ENCODE measurements around the gene ZGPAT. TPM values are rescaled to one million over a fixed set of nuclear protein-coding genes. Genes with fewer than 3 reads are reported as not detected.
A peak's percentile ranks its signal among the peaks of the same experiment; 100 is the strongest.

The ZGPAT gene
- total RNA-seq, 1 donor from 2014 or later, result 36.7 TPM

DNA sequence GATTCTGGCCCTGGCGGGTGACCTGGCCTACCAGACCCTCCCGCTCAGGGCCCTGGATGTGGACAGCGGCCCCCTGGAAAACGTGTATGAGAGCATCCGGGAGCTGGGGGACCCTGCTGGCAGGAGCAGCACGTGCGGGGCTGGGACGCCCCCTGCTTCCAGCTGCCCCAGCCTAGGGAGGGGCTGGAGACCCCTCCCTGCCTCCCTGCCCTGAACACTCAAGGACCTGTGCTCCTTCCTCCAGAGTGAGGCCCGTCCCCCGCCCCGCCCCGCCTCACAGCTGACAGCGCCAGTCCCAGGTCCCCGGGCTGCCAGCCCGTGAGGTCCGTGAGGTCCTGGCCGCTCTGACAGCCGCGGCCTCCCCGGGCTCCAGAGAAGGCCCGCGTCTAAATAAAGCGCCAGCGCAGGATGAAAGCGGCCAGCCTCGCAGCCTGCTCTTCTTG, 30.9 kb downstream of the ZGPAT start:
- Mint-ChIP-seq H3K27ac (no peak overlapping the region), H3K4me1 (ENCODE audit: low read depth) (peaks cover 18% of the 10 kb centered on the region), H3K9me3 (no peaks in the 10 kb centered on the region), H3K4me3 (peak overlapping the region; percentile 33), H3K36me3 (ENCODE audit: low read depth) (peaks cover 17% of the 10 kb centered on the region), H3K27me3 (ENCODE audit: insufficient read depth) (no peaks in the 10 kb centered on the region)
- intact Hi-C loops (cut with micrococcal nuclease), result loop anchor here (1.0 to 10.0 kb wide), 4 partner anchors 7 to 304 kb away; partner anchors contain the start of genes PTK6 and SAMD10
- no peak for DNase-seq (ENCODE audit: low spot score)

DNA sequence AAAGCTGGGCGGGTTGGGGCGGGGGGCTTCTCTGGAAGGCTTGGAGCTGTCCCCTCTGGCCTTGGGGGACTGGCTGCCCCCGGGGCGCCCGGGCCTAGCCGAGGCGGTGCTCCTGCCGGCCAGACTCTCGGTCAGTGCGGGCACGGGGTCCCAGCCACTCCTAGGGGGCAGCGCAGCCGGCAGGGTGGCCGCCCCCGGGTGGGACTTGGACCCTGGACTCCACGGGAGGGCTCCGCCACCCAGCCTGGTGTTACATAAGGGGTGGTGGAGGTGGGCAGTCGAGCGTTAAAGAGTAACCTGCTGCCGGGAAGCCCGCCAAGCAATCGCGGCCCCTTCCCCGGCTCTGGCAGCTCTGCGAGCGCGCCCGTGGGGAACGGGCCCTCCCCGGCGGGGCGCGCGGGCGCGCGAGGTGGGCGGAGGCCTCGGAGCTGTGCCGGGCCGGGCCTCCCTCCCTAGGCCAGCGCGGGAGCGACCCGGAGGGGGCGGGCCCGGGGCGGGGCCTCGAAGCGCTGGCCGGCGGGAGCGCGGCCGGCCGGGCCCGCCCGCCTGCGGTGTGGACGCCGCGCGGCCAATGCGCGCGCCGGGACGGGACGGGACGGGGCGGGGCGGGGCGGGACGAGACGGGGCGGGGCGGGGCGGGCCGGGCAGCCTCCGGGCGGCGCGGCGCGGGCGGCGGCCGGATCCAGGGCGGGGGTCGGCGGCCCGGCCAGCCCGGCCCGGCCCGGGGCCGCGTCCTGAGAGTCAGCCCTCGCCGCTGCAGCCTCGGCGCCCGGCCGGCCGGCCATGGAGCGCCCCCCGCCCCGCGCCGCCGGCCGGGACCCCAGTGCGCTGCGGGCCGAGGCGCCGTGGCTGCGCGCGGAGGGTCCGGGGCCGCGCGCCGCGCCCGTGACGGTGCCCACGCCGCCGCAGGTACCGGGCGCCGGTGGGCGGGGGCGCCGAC, 31.6 kb downstream of the ZGPAT start, which contains the start of gene SLC2A4RG:
SLC2A4RG (plus strand) TSS at position 647 of the 940 bp plus-strand sequence; CDS start at position 784, 137 bp downstream.
- Mint-ChIP-seq H3K36me3 (ENCODE audit: low read depth) (peaks cover 14% of the 10 kb centered on the region), H3K27me3 (ENCODE audit: insufficient read depth) (no peaks in the 10 kb centered on the region), H3K27ac (no peak within 1 kb of the TSS), H3K4me3 (peak within 1 kb of the TSS; percentile 53), H3K4me1 (ENCODE audit: low read depth) (peaks cover 11% of the 10 kb centered on the region), H3K9me3 (no peaks in the 10 kb centered on the region)
- DNase-seq (ENCODE audit: low spot score), result peak; percentile 68
- intact Hi-C loops (cut with micrococcal nuclease), result loop anchor here (1.0 to 10.0 kb wide), 5 partner anchors 8 to 303 kb away; partner anchors contain the start of genes PTK6 and SAMD10

- intact Hi-C loops (cut with micrococcal nuclease), result loop anchor here (1.0 kb wide), 1 partner anchor 11 kb away; no protein-coding TSS in a partner anchor
- peaks cover 14% of the 10 kb centered on the region for H3K36me3 Mint-ChIP-seq (ENCODE audit: low read depth)
- peaks cover 11% of the 10 kb centered on the region for H3K4me1 Mint-ChIP-seq (ENCODE audit: low read depth)
- DNase-seq (ENCODE audit: low spot score), result peak; percentile 54
- H3K27me3 Mint-ChIP-seq (ENCODE audit: insufficient read depth), result no peaks in the 10 kb centered on the region
- no peaks in the 10 kb centered on the region for H3K9me3 Mint-ChIP-seq
- H3K4me3 Mint-ChIP-seq, result peak overlapping the region; percentile 53
- no peak overlapping the region for H3K27ac Mint-ChIP-seq
These were observed 32.3 kb downstream of the ZGPAT start for GRCh38 chr20:63740070-63740626.

- H3K36me3 Mint-ChIP-seq (ENCODE audit: low read depth), result peaks cover 13% of the 10 kb centered on the region
- H3K9me3 Mint-ChIP-seq, result no peaks in the 10 kb centered on the region
- peak overlapping the region; percentile 53 for H3K4me3 Mint-ChIP-seq
- H3K27me3 Mint-ChIP-seq (ENCODE audit: insufficient read depth), result no peaks in the 10 kb centered on the region
- intact Hi-C loops (cut with micrococcal nuclease), result loop anchor here (1.0 kb wide), 1 partner anchor 11 kb away; no protein-coding TSS in a partner anchor
- no peak overlapping the region for H3K27ac Mint-ChIP-seq
- no peak for DNase-seq (ENCODE audit: low spot score)
- peaks cover 10% of the 10 kb centered on the region for H3K4me1 Mint-ChIP-seq (ENCODE audit: low read depth)
These were observed 33.0 kb downstream of the ZGPAT start for GRCh38 chr20:63740627-63741353.

DNA sequence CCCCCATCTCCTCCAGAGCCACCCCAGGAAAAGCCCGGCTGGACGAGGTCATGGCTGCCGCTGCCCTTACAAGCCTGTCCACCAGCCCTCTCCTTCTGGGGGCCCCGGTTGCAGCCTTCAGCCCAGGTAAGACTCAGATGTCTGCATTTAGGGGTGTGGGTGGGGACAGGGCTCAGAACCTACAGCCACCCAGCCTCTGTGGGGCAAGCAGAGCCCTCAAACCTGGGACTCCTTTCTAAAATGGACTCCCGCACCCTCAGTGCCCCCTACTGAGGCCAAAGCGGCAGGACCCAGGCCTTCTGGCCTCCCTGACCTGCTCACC, 33.5 kb downstream of the ZGPAT start:
- DNase-seq (ENCODE audit: low spot score), result no peak

DNA sequence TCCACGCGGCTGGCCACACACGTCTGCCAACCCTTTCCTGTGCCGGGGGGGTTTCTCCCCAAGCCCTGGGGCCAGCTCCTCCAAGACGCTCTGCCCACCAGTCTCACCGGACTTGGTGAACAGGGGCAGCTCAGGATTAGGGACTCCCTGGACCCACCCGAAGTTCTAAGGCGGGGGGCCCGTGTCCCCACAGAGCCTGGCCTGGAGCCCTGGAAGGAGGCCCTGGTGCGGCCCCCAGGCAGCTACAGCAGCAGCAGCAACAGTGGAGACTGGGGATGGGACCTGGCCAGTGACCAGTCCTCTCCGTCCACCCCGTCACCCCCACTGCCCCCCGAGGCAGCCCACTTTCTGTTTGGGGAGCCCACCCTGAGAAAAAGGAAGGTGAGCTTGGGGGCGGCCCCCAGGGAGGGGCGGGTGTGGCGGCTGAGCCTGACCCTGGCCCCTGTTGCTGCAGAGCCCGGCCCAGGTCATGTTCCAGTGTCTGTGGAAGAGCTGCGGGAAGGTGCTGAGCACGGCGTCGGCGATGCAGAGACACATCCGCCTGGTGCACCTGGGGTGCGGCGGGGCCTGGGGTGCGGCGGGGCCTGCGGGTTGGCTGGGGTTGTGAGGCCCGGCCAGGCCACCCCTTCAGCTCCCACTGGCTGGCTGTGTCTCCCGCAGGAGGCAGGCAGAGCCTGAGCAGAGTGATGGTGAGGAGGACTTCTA, 34.0 kb downstream of the ZGPAT start:
- intact Hi-C loops (cut with micrococcal nuclease), result no loop called here
- peak overlapping the region; percentile 51 for H3K4me3 Mint-ChIP-seq
- no peaks in the 10 kb centered on the region for H3K4me1 Mint-ChIP-seq (ENCODE audit: low read depth)

More for the DNA sequence above, 33.5 kb downstream of the ZGPAT start:
- intact Hi-C loops (cut with micrococcal nuclease), result no loop called here
- Mint-ChIP-seq H3K27ac (no peak overlapping the region), H3K4me1 (ENCODE audit: low read depth) (peaks cover 5% of the 10 kb centered on the region), H3K9me3 (no peaks in the 10 kb centered on the region), H3K4me3 (peak overlapping the region; percentile 51), H3K36me3 (ENCODE audit: low read depth) (peaks cover 9% of the 10 kb centered on the region), H3K27me3 (ENCODE audit: insufficient read depth) (no peaks in the 10 kb centered on the region)

DNA sequence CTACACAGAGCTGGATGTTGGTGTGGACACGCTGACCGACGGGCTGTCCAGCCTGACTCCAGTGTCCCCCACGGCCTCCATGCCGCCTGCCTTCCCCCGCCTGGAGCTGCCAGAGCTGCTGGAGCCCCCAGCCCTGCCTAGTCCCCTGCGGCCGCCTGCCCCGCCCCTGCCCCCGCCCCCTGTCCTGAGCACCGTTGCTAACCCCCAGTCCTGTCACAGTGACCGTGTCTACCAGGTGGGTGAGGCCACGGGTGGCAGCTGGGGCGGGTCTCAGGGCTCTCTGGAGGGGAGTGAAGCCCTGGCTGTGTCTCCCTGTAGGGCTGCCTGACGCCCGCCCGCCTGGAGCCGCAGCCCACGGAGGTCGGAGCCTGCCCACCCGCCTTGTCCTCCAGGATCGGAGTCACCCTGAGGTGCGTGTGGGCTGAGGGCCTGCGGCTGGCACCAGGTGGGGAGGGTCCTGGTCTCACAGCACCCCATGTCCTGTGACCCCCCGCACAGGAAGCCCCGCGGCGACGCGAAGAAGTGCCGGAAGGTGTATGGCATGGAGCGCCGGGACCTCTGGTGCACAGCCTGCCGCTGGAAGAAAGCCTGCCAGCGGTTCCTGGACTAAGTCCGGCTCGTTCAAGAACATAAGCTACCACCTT, 34.7 kb downstream of the ZGPAT start:
- H3K27me3 Mint-ChIP-seq (ENCODE audit: insufficient read depth), result no peaks in the 10 kb centered on the region
- no peak overlapping the region for H3K4me3 Mint-ChIP-seq
- intact Hi-C loops (cut with micrococcal nuclease), result no loop called here
- H3K9me3 Mint-ChIP-seq, result no peaks in the 10 kb centered on the region
- H3K36me3 Mint-ChIP-seq (ENCODE audit: low read depth), result peaks cover 4% of the 10 kb centered on the region
- no peak overlapping the region for H3K27ac Mint-ChIP-seq
- no peaks in the 10 kb centered on the region for H3K4me1 Mint-ChIP-seq (ENCODE audit: low read depth)
- DNase-seq (ENCODE audit: low spot score), result no peak

More for the DNA sequence above, 34.0 kb downstream of the ZGPAT start:
- no peak for DNase-seq (ENCODE audit: low spot score)
- H3K9me3 Mint-ChIP-seq, result no peaks in the 10 kb centered on the region
- peaks cover 4% of the 10 kb centered on the region for H3K36me3 Mint-ChIP-seq (ENCODE audit: low read depth)
- no peaks in the 10 kb centered on the region for H3K27me3 Mint-ChIP-seq (ENCODE audit: insufficient read depth)
- no peak overlapping the region for H3K27ac Mint-ChIP-seq

DNA sequence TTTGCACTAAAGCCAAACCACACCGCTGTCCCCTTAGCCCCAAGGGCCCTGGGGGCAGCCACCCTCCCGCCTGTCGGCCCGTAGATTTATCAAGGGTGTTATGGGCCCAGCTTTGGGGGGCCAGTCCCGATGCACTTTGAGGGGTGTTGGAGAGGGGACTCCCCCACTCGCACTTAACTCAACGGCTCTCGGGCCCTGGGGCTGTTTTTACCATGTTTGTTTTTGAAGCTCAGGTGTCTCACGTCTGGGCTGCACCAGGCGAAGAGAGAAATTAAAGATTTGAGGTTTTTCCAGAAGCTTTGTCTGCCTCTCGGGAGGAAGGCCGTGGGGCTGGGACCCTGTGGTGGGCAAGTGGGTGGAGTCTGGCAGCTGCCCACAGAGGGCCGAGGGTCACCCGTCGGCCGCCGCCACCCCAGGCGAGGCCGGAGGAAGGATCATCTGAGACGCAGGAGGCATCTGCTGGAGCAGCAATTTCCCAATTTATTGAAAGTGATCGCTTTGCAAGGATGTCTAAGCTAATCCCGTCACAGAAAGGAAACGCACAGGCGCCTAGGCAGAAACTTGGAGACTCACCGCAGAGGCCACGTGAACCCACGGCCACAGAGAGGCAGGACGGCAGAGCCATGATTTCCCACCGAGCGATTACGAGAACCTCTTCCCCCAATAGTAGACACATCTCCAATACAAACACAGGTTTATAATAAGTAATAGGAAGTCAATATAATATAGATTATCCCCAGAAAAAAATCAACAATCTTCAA, 35.6 kb downstream of the ZGPAT start:
- H3K9me3 Mint-ChIP-seq, result no peaks in the 10 kb centered on the region
- H3K36me3 Mint-ChIP-seq (ENCODE audit: low read depth), result peaks cover 4% of the 10 kb centered on the region
- no peak overlapping the region for H3K27ac Mint-ChIP-seq
- intact Hi-C loops (cut with micrococcal nuclease), result no loop called here
- H3K4me3 Mint-ChIP-seq, result no peak overlapping the region
- H3K27me3 Mint-ChIP-seq (ENCODE audit: insufficient read depth), result no peaks in the 10 kb centered on the region
- DNase-seq (ENCODE audit: low spot score), result no peak
- no peaks in the 10 kb centered on the region for H3K4me1 Mint-ChIP-seq (ENCODE audit: low read depth)

- intact Hi-C loops (cut with micrococcal nuclease), result no loop called here
- Mint-ChIP-seq H3K9me3 (no peaks in the 10 kb centered on the region), H3K27ac (no peak overlapping the region), H3K36me3 (ENCODE audit: low read depth) (peaks cover 4% of the 10 kb centered on the region), H3K27me3 (ENCODE audit: insufficient read depth) (no peaks in the 10 kb centered on the region), H3K4me3 (no peak overlapping the region), H3K4me1 (ENCODE audit: low read depth) (no peaks in the 10 kb centered on the region)
- DNase-seq (ENCODE audit: low spot score), result no peak
These were observed 36.3 kb downstream of the ZGPAT start for GRCh38 chr20:63744158-63744557.

GRCh38 chr20:63744574-63745423, 37.0 kb downstream of the ZGPAT start:
- Mint-ChIP-seq H3K27ac (no peak overlapping the region), H3K9me3 (no peaks in the 10 kb centered on the region), H3K4me3 (no peak overlapping the region), H3K4me1 (ENCODE audit: low read depth) (no peaks in the 10 kb centered on the region), H3K36me3 (ENCODE audit: low read depth) (peaks cover 4% of the 10 kb centered on the region), H3K27me3 (ENCODE audit: insufficient read depth) (no peaks in the 10 kb centered on the region)
- no peak for DNase-seq (ENCODE audit: low spot score)
- intact Hi-C loops (cut with micrococcal nuclease), result no loop called here

GRCh38 chr20:63745424-63745805, 37.6 kb downstream of the ZGPAT start:
- H3K4me3 Mint-ChIP-seq, result no peak overlapping the region
- no peak overlapping the region for H3K27ac Mint-ChIP-seq
- peaks cover 4% of the 10 kb centered on the region for H3K36me3 Mint-ChIP-seq (ENCODE audit: low read depth)
- no peak for DNase-seq (ENCODE audit: low spot score)
- no peaks in the 10 kb centered on the region for H3K9me3 Mint-ChIP-seq
- H3K4me1 Mint-ChIP-seq (ENCODE audit: low read depth), result peaks cover 1% of the 10 kb centered on the region
- H3K27me3 Mint-ChIP-seq (ENCODE audit: insufficient read depth), result no peaks in the 10 kb centered on the region
- intact Hi-C loops (cut with micrococcal nuclease), result no loop called here

All from activated T-helper 1 cell treated with anti-CD3 and anti-CD28 coated beads, Interleukin-12 subunit alpha, Interleukin-12 subunit beta, Interleukin-2, Interleukin-4 antibody, amounts not matched to agents 30 ng/mL and 10 ng/mL and 1 ng/mL, durations not matched to agents 14 hours and 24 hours and 36 hours (primary cell).